Frontal cortex (tissue), 4 donors: Measurements from ENCODE around the gene FXYD6. TPM values are rescaled to one million over a fixed set of nuclear protein-coding genes. Genes with fewer than 3 reads are reported as not detected.

Experiments
- DNase-seq, 2 donors: peaks; one replicate each; pipeline ENCODE4 v3.0.0; 2012; ENCODE audit warnings: low spot score in 2 of 2
- FAIRE-seq: peaks from 2 replicates; lab custom pipeline; 2012; peaks lifted over from hg19 to GRCh38; lab: Jason Lieb, UNC
- total RNA-seq: library from RNA; depleted of rRNA; stranded (reverse); fragments of >200 nt; gene quantifications from one replicate; pipeline ENCODE4 v1.2.3, GENCODE V29; 2014
- donor health status: control.
- donor health status: control.
- donor health status: control.

Gene FXYD6
- total RNA-seq, 1 donor from 2014 or later, result 69.3 TPM

GRCh38 chr11:117911694-117912093, 35.2 kb upstream of the FXYD6 start:
- FAIRE-seq, result no peak
- DNase-seq, result no peak

GRCh38 chr11:117910941-117911655, 34.6 kb upstream of the FXYD6 start:
- FAIRE-seq, result no peak
- DNase-seq, result no peak

GRCh38 chr11:117910525-117910924, 34.1 kb upstream of the FXYD6 start:
- FAIRE-seq (no peak), DNase-seq (no peak)

- DNase-seq (no peak), FAIRE-seq (no peak)
These were observed 33.3 kb upstream of the FXYD6 start for GRCh38 chr11:117909611-117910382.

GRCh38 chr11:117908959-117909610, 32.6 kb upstream of the FXYD6 start:
- DNase-seq (no peak), FAIRE-seq (no peak)

- no peak for FAIRE-seq
- no peak for DNase-seq
These were observed 31.8 kb upstream of the FXYD6 start for GRCh38 chr11:117908109-117908895.

GRCh38 chr11:117907276-117908108, 31.0 kb upstream of the FXYD6 start:
- DNase-seq, result peak; percentile 22 to 76
- FAIRE-seq, result no peak

GRCh38 chr11:117906710-117907109, 30.3 kb upstream of the FXYD6 start:
- FAIRE-seq (no peak), DNase-seq (no peak)

- FAIRE-seq (no peak), DNase-seq (no peak)
These were observed 29.7 kb upstream of the FXYD6 start for GRCh38 chr11:117906126-117906525.

- DNase-seq (no peak), FAIRE-seq (no peak)
These were observed 29.1 kb upstream of the FXYD6 start for GRCh38 chr11:117905524-117905923.

- FAIRE-seq, result no peak
These were observed 27.3 kb upstream of the FXYD6 start for GRCh38 chr11:117903505-117904382.

GRCh38 chr11:117902001-117902845, 25.8 kb upstream of the FXYD6 start:
- DNase-seq (no peak), FAIRE-seq (no peak)

More at GRCh38 chr11:117903505-117904382, 27.3 kb upstream of the FXYD6 start:
- DNase-seq, result no peak

- no peak for FAIRE-seq
- no peak for DNase-seq
These were observed 25.1 kb upstream of the FXYD6 start for GRCh38 chr11:117901601-117902000.

GRCh38 chr11:117900720-117901440, 24.4 kb upstream of the FXYD6 start:
- DNase-seq, result no peak
- no peak for FAIRE-seq

GRCh38 chr11:117900121-117900648, 23.7 kb upstream of the FXYD6 start:
- FAIRE-seq (no peak), DNase-seq (no peak)

GRCh38 chr11:117898059-117898458, 21.6 kb upstream of the FXYD6 start:
- DNase-seq (no peak), FAIRE-seq (no peak)
